NT2/D1 (cell line): ENCODE data around the gene JARID2.

Experiments used
- SUZ12 ChIP-seq: IDR thresholded peaks from 2 replicates; pipeline ENCODE4 v1.6.1; 2011; ENCODE audit not compliant: insufficient read length, insufficient read depth; ENCODE audit errors: extremely low read depth
- YY1 ChIP-seq: IDR thresholded peaks from 2 replicates; pipeline ENCODE4 v1.6.1; 2011; ENCODE audit not compliant: insufficient read length, insufficient read depth
- ZNF274 ChIP-seq: IDR thresholded peaks from 2 replicates; pipeline ENCODE4 v1.6.1; 2011; ENCODE audit warnings: mild to moderate bottlenecking, low read depth, low read length

DNA sequence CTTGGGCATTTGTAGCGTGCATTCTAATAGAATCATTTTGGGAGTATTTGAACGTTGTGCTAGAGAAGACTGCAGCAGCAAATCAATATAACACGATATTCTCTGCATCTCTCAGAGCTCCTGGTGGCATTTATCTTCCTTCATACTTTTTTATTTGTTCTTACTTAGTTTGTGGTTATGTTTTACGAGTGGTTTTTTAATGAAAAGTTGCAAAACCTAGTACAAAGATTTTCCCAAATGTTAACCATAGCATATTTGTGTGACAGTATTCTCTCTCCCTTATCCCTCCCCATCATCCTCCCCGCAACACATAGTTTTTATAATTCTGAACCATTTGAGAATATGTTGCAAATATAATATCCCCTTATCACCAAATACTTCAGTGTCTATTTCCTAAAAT lies 50.4 kb downstream of the JARID2 start:
- TF ChIP-seq ZNF274: no peak
- no peak for TF ChIP-seq YY1
- TF ChIP-seq SUZ12: no peak
